Measurements from ENCODE around the gene LAIR1.

The LAIR1 gene

DNA sequence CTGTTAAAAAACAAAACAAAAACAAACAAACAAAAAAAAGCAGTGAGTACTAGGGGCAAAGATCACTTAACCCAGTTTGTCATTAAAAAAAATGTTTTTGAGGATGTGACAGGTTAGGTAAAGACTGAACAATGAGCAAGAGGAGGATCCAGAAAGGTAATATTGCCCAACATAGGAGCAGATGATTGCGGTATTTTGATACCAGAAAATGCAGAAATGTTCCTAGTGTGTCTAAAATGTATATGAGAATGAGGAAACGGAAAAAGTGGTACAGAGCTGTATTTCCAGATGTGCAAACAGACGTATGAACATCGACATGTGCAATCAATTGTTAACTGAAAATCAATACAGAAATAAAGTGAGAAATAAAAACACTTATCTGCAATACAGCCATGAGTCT lies 20.9 kb downstream of the LAIR1 start:
- Histone ChIP-seq H2AFZ (ENCODE audit: low read length) (no peak overlapping the region), H3K36me3 (ENCODE audit: insufficient read depth, low read length) (no peaks in the 10 kb centered on the region), H3K4me3 (ENCODE audit: low read depth, low read length, poor library complexity, severe bottlenecking) (no peak overlapping the region), H3F3A (ENCODE audit: insufficient read depth, low read length) (no peaks in the 10 kb centered on the region), H3K27ac (ENCODE audit: low read depth, low read length, poor library complexity, severe bottlenecking) (no peak overlapping the region), H3K4me1 (ENCODE audit: insufficient read depth, low read length, severe bottlenecking) (no peaks in the 10 kb centered on the region), H3K79me2 (ENCODE audit: insufficient read depth, low read length) (no peaks in the 10 kb centered on the region), H3K9ac (ENCODE audit: low read length) (no peak overlapping the region), H3K9me2 (ENCODE audit: low read depth, low read length) (no peaks in the 10 kb centered on the region), H3K27me3 (ENCODE audit: insufficient read depth, low read length) (peaks cover 5% of the 10 kb centered on the region; the same call in 1 of the 2 replicates), H4K20me1 (ENCODE audit: insufficient read depth, low read length) (no peaks in the 10 kb centered on the region), H3K9me3 (ENCODE audit: low read length) (no peaks in the 10 kb centered on the region), H3K4me2 (ENCODE audit: low read length) (no peak overlapping the region)
- no peak for TF ChIP-seq EZH2 (IDR thresholded peaks at IDR 0.05; ENCODE audit: borderline replicate concordance, low read length)
- TF ChIP-seq, protein P1, sequence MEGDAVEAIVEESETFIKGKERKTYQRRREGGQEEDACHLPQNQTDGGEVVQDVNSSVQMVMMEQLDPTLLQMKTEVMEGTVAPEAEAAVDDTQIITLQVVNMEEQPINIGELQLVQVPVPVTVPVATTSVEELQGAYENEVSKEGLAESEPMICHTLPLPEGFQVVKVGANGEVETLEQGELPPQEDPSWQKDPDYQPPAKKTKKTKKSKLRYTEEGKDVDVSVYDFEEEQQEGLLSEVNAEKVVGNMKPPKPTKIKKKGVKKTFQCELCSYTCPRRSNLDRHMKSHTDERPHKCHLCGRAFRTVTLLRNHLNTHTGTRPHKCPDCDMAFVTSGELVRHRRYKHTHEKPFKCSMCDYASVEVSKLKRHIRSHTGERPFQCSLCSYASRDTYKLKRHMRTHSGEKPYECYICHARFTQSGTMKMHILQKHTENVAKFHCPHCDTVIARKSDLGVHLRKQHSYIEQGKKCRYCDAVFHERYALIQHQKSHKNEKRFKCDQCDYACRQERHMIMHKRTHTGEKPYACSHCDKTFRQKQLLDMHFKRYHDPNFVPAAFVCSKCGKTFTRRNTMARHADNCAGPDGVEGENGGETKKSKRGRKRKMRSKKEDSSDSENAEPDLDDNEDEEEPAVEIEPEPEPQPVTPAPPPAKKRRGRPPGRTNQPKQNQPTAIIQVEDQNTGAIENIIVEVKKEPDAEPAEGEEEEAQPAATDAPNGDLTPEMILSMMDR (IDR thresholded peaks at IDR 0.05; ENCODE audit: low read length) = no peak

DNA sequence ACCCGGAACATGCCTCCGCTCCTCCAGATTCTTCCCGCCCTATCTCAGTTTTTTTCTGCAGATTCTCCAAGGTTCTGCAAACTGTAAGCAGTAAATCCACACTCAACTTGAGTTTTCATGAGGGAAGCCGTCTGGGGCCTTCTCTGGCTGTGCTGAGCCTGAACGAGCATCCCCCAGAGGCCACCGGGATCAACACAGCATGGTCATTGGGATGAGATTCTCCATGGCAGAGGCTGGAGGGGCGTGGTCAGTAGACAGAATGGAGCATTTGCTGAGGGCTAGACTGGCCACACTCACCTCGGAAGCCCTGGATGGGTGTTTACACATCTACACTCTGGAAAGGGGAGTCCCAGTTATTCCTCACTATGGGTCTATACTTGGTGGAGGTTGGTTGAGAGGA lies 23.4 kb downstream of the LAIR1 start:
- no peak overlapping the region for H2AFZ ChIP-seq (ENCODE audit: low read length)
- H3K79me2 ChIP-seq (ENCODE audit: insufficient read depth, low read length) = no peaks in the 10 kb centered on the region
- no peaks in the 10 kb centered on the region for H3F3A ChIP-seq (ENCODE audit: insufficient read depth, low read length)
- H3K9me3 ChIP-seq (ENCODE audit: low read length) = no peaks in the 10 kb centered on the region
- H3K36me3 ChIP-seq (ENCODE audit: insufficient read depth, low read length) = no peaks in the 10 kb centered on the region
- TF ChIP-seq EZH2 (IDR thresholded peaks at IDR 0.05; ENCODE audit: borderline replicate concordance, low read length) = no peak
- TF ChIP-seq, protein P1 (IDR thresholded peaks at IDR 0.05; ENCODE audit: low read length) = no peak
- H3K27me3 ChIP-seq (ENCODE audit: insufficient read depth, low read length) = no peaks in the 10 kb centered on the region; the same call in 1 of the 2 replicates
- H4K20me1 ChIP-seq (ENCODE audit: insufficient read depth, low read length) = no peaks in the 10 kb centered on the region
- no peak overlapping the region for H3K27ac ChIP-seq (ENCODE audit: low read depth, low read length, poor library complexity, severe bottlenecking)
- no peak overlapping the region for H3K9ac ChIP-seq (ENCODE audit: low read length)
- no peak overlapping the region for H3K4me2 ChIP-seq (ENCODE audit: low read length)
- H3K4me1 ChIP-seq (ENCODE audit: insufficient read depth, low read length, severe bottlenecking) = no peaks in the 10 kb centered on the region
- H3K9me2 ChIP-seq (ENCODE audit: low read depth, low read length) = no peaks in the 10 kb centered on the region
- H3K4me3 ChIP-seq (ENCODE audit: low read depth, low read length, poor library complexity, severe bottlenecking) = no peak overlapping the region

DNA sequence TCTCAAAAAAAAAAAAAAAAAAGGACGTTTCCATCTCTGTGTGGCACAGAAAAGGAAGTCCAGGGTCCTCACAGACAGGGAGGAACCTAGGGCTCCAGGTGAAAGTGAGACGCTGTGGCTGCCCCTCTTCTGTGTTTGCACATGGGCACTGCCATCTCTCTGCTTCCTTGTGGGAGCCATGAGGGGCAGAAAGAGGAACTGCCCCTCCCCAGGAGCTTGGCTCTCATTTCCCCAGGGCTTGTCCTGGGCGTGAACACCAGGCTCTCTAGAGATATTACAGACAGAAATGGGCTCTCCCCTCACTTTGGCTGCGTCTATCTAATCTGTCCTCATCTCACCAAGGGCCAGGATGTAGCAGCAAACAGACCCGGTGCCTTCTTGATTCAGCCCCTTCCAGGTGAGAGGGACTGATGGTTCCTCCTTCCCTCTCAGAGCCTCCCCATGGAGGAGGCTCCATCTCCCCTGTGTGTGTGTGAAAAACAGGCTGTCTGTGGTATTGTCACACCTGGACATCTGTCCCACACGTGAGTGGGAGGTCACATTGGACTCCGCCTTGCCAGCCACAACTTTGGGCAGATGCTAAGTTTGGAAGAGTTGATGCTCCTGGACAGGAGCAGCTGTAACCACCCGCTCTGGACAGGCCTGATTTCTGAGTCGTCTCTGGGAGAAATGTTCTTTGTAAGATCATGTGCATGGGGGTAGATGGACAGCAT lies 24.9 kb downstream of the LAIR1 start:
- Histone ChIP-seq H3F3A (ENCODE audit: insufficient read depth, low read length) (no peaks in the 10 kb centered on the region), H3K27ac (ENCODE audit: low read depth, low read length, poor library complexity, severe bottlenecking) (no peak overlapping the region), H3K27me3 (ENCODE audit: insufficient read depth, low read length) (no peaks in the 10 kb centered on the region; the same call in 1 of the 2 replicates), H3K4me3 (ENCODE audit: low read depth, low read length, poor library complexity, severe bottlenecking) (no peak overlapping the region), H3K4me1 (ENCODE audit: insufficient read depth, low read length, severe bottlenecking) (no peaks in the 10 kb centered on the region), H3K4me2 (ENCODE audit: low read length) (no peak overlapping the region), H3K9ac (ENCODE audit: low read length) (no peak overlapping the region), H3K9me2 (ENCODE audit: low read depth, low read length) (no peaks in the 10 kb centered on the region), H4K20me1 (ENCODE audit: insufficient read depth, low read length) (no peaks in the 10 kb centered on the region), H3K36me3 (ENCODE audit: insufficient read depth, low read length) (no peaks in the 10 kb centered on the region), H3K79me2 (ENCODE audit: insufficient read depth, low read length) (no peaks in the 10 kb centered on the region), H2AFZ (ENCODE audit: low read length) (no peak overlapping the region), H3K9me3 (ENCODE audit: low read length) (no peaks in the 10 kb centered on the region)
- TF ChIP-seq EZH2 (IDR thresholded peaks at IDR 0.05; ENCODE audit: borderline replicate concordance, low read length) = no peak
- TF ChIP-seq, protein P1 (IDR thresholded peaks at IDR 0.05; ENCODE audit: low read length) = no peak
